Stimulated activated CD8-positive, alpha-beta memory T cell treated with anti-CD3 and anti-CD28 coated beads, Interleukin-2, amount 100 ng/mL, for 1 hour (primary cell): Measurements from ENCODE around the gene SCRN2.

Experiments used
- DNase-seq, 2 donors: peaks; one replicate each; pipeline ENCODE4 v3.0.0-alpha.2; 2020; ENCODE audit warnings: low read depth in 2 of 2

SCRN2 gene

GRCh38 chr17:47840742-47841487, at the start of gene SCRN2:
Gene SCRN2 (minus strand): TSS chr17:47841273. CDS start chr17:47840843, 430 bp downstream.
- peak; percentile 73 to 75 for DNase-seq

- peak; percentile 87 to 88 for DNase-seq
Observed at GRCh38 chr17:47889734-47890529, 48.9 kb upstream of the SCRN2 start.

- DNase-seq, result no peak
Observed at GRCh38 chr17:47888293-47888692, 47.2 kb upstream of the SCRN2 start.

- DNase-seq, result no peak
Observed at GRCh38 chr17:47884905-47885730, 44.0 kb upstream of the SCRN2 start.

GRCh38 chr17:47884427-47884740, 43.3 kb upstream of the SCRN2 start:
- DNase-seq, result no peak

GRCh38 chr17:47883589-47884426, 42.7 kb upstream of the SCRN2 start:
- no peak for DNase-seq

- no peak for DNase-seq
Observed at GRCh38 chr17:47882695-47883588, 41.9 kb upstream of the SCRN2 start.

- no peak for DNase-seq
Observed at GRCh38 chr17:47882247-47882646, 41.2 kb upstream of the SCRN2 start.

- no peak for DNase-seq
Observed at GRCh38 chr17:47879776-47880454, 38.8 kb upstream of the SCRN2 start.

GRCh38 chr17:47879028-47879585, 38.0 kb upstream of the SCRN2 start:
- DNase-seq, result no peak

GRCh38 chr17:47878203-47879027, 37.3 kb upstream of the SCRN2 start:
- DNase-seq, result no peak

- DNase-seq, result no peak
Observed at GRCh38 chr17:47877368-47878034, 36.4 kb upstream of the SCRN2 start.

- no peak for DNase-seq
Observed at GRCh38 chr17:47875011-47875985, 34.2 kb upstream of the SCRN2 start.

GRCh38 chr17:47873200-47874090, 32.4 kb upstream of the SCRN2 start:
- no peak for DNase-seq

- no peak for DNase-seq
Observed at GRCh38 chr17:47872651-47873161, 31.6 kb upstream of the SCRN2 start.
